Measurements from ENCODE around the gene MYCBP. TPM values are rescaled to one million over a fixed set of nuclear protein-coding genes. Genes with fewer than 3 reads are reported as not detected.

Gene MYCBP
- total RNA-seq, 1 experiment from 2014 or later = 33.1 TPM

GRCh38 chr1:38870996-38871395 is 2.2 kb downstream of the MYCBP start:
- Histone ChIP-seq H4K8ac (replicated peaks; ENCODE audit: insufficient read length, low read depth, low read length) (no peak overlapping the region), H2AFZ (ENCODE audit: low read length) (no peak overlapping the region), H2AK5ac (ENCODE audit: insufficient read length, low read length) (no peak overlapping the region), H2BK120ac (ENCODE audit: low read depth, low read length, poor library complexity, severe bottlenecking) (no peak overlapping the region), H4K20me1 (ENCODE audit: control insufficient read depth, insufficient read depth, insufficient read length) (no peaks in the 10 kb centered on the region), H3K4ac (ENCODE audit: low read depth, low read length) (no peak overlapping the region), H3K23ac (ENCODE audit: insufficient read length, low read depth, low read length) (no peak overlapping the region), H3K14ac (ENCODE audit: insufficient read depth, low read length) (no peak overlapping the region), H3K9me3 (ENCODE audit: control insufficient read depth, low read depth, low read length) (no peaks in the 10 kb centered on the region), H3K4me2 (ENCODE audit: insufficient read depth, insufficient read length, low read length) (no peak overlapping the region), H3K23me2 (ENCODE audit: insufficient read length, low read depth, low read length, poor library complexity, severe bottlenecking) (peaks cover 11% of the 10 kb centered on the region), H3K9ac (ENCODE audit: extremely low read depth, insufficient read length, low read length) (no peak overlapping the region), H2BK12ac (ENCODE audit: insufficient read length, low read depth, low read length) (no peak overlapping the region), H2BK15ac (ENCODE audit: low read depth, low read length) (no peak overlapping the region), H3K18ac (ENCODE audit: insufficient read length, low read depth, low read length) (no peak overlapping the region), H3K79me1 (ENCODE audit: insufficient read depth, low read depth, low read length, poor library complexity, severe bottlenecking) (no peaks in the 10 kb centered on the region), H3K56ac (ENCODE audit: insufficient read length, low read depth, low read length) (no peak overlapping the region), H3K27me3 (ENCODE audit: insufficient read depth, low read length) (no peaks in the 10 kb centered on the region), H3K79me2 (ENCODE audit: insufficient read depth, low read length) (no peaks in the 10 kb centered on the region), H3K27ac (ENCODE audit: insufficient read length, low read depth, low read length) (no peak overlapping the region), H3K4me1 (ENCODE audit: insufficient read depth, low read length) (no peaks in the 10 kb centered on the region), H2BK5ac (ENCODE audit: insufficient read length, low read length) (no peak overlapping the region), H3T11ph (ENCODE audit: low read length) (no peak overlapping the region), H4K91ac (ENCODE audit: insufficient read length, low read depth, low read length) (no peak overlapping the region), H4K5ac (ENCODE audit: insufficient read length, low read depth, low read length) (no peak overlapping the region), H2BK20ac (ENCODE audit: low read depth, low read length, poor library complexity, severe bottlenecking) (no peak overlapping the region)
- Mint-ChIP-seq H3K27me3 (ENCODE audit: low read depth) (no peaks in the 10 kb centered on the region), H3K4me3 (no peak overlapping the region; a peak in 1 of 5 replicates), H3K4me1 (peaks cover 13 to 18% of the 10 kb centered on the region in 2 experiments), H3K36me3 (ENCODE audit: insufficient read depth in 1 of 3, low read depth in 3 of 3) (peaks cover 2 to 4% (median 4%) of the 10 kb centered on the region in 3 experiments; a peak in 3 of 7 replicates), H3K27ac (no peak overlapping the region), H3K9me3 (no peaks in the 10 kb centered on the region)
- no peak for TF ChIP-seq CTCF (conservative IDR thresholded peaks at IDR 0.05)
- no CpG with 5 or more reads among the region's 8 CpGs for WGBS (ENCODE audit: extremely low coverage, insufficient read length, low lambda C conversion rate)
- no peak for DNase-seq
